HEK293 (cell line): ENCODE results near the gene NUDT21.

Experiments used
- CTCF ChIA-PET: fragments of 350-600 bp; formaldehyde crosslinking; extraction: SDS; loops from one replicate; lab custom pipeline; 2021; ENCODE audit warnings: antibody characterized with exemption; lab: Yijun Ruan, JAX
- POLR2A ChIA-PET: fragments of 300-600 bp; formaldehyde crosslinking; extraction: SDS; loops from one replicate; lab custom pipeline; 2020; ENCODE audit warnings: antibody characterized with exemption, inconsistent platforms; lab: Yijun Ruan, JAX
- H3K27ac ChIP-seq: fragments of 200-500 bp; sonication (Bioruptor generic); 2 replicates; pipeline ENCODE4 v1.5.1; 2014; ENCODE audit warnings: low read depth, low read length, control low read depth, inconsistent platforms; ENCODE audit errors: extremely low read depth
- H3K36me3 ChIP-seq, 2 experiments: fragments of 200-500 bp in 1 of 2; sonication (Bioruptor generic) in 1 of 2; 1 replicate in 1 of 2; 2 replicates in 1 of 2; pipeline ENCODE4 v1.5.1; 2014 to 2017; ENCODE audit warnings: inconsistent platforms in 2 of 2, low read length in 2 of 2; ENCODE audit not compliant: control insufficient read depth in 2 of 2, insufficient read depth in 1 of 2
- H3K4me1 ChIP-seq: fragments of 200-500 bp; sonication (Bioruptor generic); 2 replicates; pipeline ENCODE4 v1.5.1; 2014; ENCODE audit warnings: mild to moderate bottlenecking, low read length, inconsistent platforms; ENCODE audit not compliant: control insufficient read depth, insufficient read depth
- H3K4me3 ChIP-seq: 2 replicates; pipeline ENCODE4 v1.5.1; 2011; ENCODE audit warnings: low read depth, mild to moderate bottlenecking, control low read depth, low read length, moderate library complexity
- H3K9me3 ChIP-seq: fragments of 200-500 bp; sonication (Bioruptor generic); 2 replicates; pipeline ENCODE4 v1.5.1; 2014; ENCODE audit warnings: low read depth, low read length, inconsistent platforms; ENCODE audit not compliant: control insufficient read depth, insufficient read depth
- GLIS1 ChIP-seq: fragments of 450-650 bp; formaldehyde crosslinking; IDR thresholded peaks from 2 replicates; pipeline ENCODE4 v1.5.1; 2016; ENCODE audit warnings: missing biosample characterization, missing genetic modification characterization
- HOXD13 ChIP-seq: sonication (generic); formaldehyde crosslinking; IDR thresholded peaks from 2 replicates; pipeline ENCODE4 v1.8.0; 2022; ENCODE audit warnings: missing genetic modification reagents, borderline replicate concordance
- KLF9 ChIP-seq: fragments of 450-650 bp; formaldehyde crosslinking; IDR thresholded peaks from 2 replicates; pipeline ENCODE4 v1.5.1; 2016; ENCODE audit warnings: missing biosample characterization, missing genetic modification characterization, low read depth
- MZF1 ChIP-seq: fragments of 450-650 bp; formaldehyde crosslinking; IDR thresholded peaks from 2 replicates; pipeline ENCODE4 v1.5.1; 2017; ENCODE audit warnings: missing biosample characterization, missing genetic modification characterization, borderline replicate concordance
- SETDB1 ChIP-seq: IDR thresholded peaks from one replicate; pipeline ENCODE4 v1.6.1; 2017; ENCODE audit warnings: mild to moderate bottlenecking, low read length, moderate library complexity, mixed read lengths; ENCODE audit not compliant: insufficient read length
- ZBTB1 ChIP-seq: fragments of 450-650 bp; formaldehyde crosslinking; IDR thresholded peaks from 2 replicates; pipeline ENCODE4 v1.5.1; 2016; ENCODE audit warnings: missing biosample characterization, missing genetic modification characterization
- ZBTB21 ChIP-seq: fragments of 450-650 bp; formaldehyde crosslinking; IDR thresholded peaks from 2 replicates; pipeline ENCODE4 v1.5.1; 2017; ENCODE audit warnings: missing biosample characterization, missing genetic modification characterization
- ZBTB7A ChIP-seq: fragments of 450-650 bp; formaldehyde crosslinking; IDR thresholded peaks from 2 replicates; pipeline ENCODE4 v1.5.1; 2016; ENCODE audit warnings: low read depth, missing biosample characterization, missing genetic modification characterization
- ZBTB8A ChIP-seq: fragments of 450-650 bp; formaldehyde crosslinking; IDR thresholded peaks from 2 replicates; pipeline ENCODE4 v1.5.1; 2016; ENCODE audit warnings: missing biosample characterization, missing genetic modification characterization
- ZFP37 ChIP-seq: fragments of 450-650 bp; formaldehyde crosslinking; IDR thresholded peaks from 2 replicates; pipeline ENCODE4 v1.5.1; 2016; ENCODE audit warnings: missing biosample characterization, missing genetic modification characterization
- ZNF121 ChIP-seq: fragments of 450-650 bp; formaldehyde crosslinking; IDR thresholded peaks from 2 replicates; pipeline ENCODE4 v1.5.1; 2016; ENCODE audit warnings: missing biosample characterization, missing genetic modification characterization
- ZNF132 ChIP-seq: fragments of 450-650 bp; formaldehyde crosslinking; IDR thresholded peaks from 2 replicates; pipeline ENCODE4 v1.5.1; 2017; ENCODE audit warnings: missing biosample characterization, missing genetic modification characterization, borderline replicate concordance
- ZNF140 ChIP-seq: fragments of 450-650 bp; formaldehyde crosslinking; IDR thresholded peaks from 2 replicates; pipeline ENCODE4 v1.5.1; 2016; ENCODE audit warnings: missing biosample characterization, missing genetic modification characterization
- ZNF169 ChIP-seq: fragments of 450-650 bp; formaldehyde crosslinking; IDR thresholded peaks from 2 replicates; pipeline ENCODE4 v1.5.1; 2016; ENCODE audit warnings: missing biosample characterization, missing genetic modification characterization
- ZNF311 ChIP-seq: fragments of 450-650 bp; formaldehyde crosslinking; IDR thresholded peaks from 2 replicates; pipeline ENCODE4 v1.5.1; 2017; ENCODE audit warnings: missing biosample characterization, missing genetic modification characterization, borderline replicate concordance
- ZNF335 ChIP-seq: fragments of 450-650 bp; formaldehyde crosslinking; conservative IDR thresholded peaks from 2 replicates; pipeline ENCODE4 v1.5.1; 2016; ENCODE audit warnings: missing biosample characterization, missing genetic modification characterization
- ZNF48 ChIP-seq: fragments of 450-650 bp; formaldehyde crosslinking; IDR thresholded peaks from 2 replicates; pipeline ENCODE4 v1.5.1; 2016; ENCODE audit warnings: missing biosample characterization, missing genetic modification characterization
- ZNF660 ChIP-seq: fragments of 450-650 bp; IDR thresholded peaks from 2 replicates; pipeline ENCODE4 v1.5.1; 2018; ENCODE audit warnings: missing biosample characterization, mild to moderate bottlenecking, missing genetic modification characterization
- ZNF830 ChIP-seq: fragments of 450-650 bp; IDR thresholded peaks from 2 replicates; pipeline ENCODE4 v1.5.0; 2018; ENCODE audit warnings: missing biosample characterization, missing genetic modification characterization, low read depth, mild to moderate bottlenecking, moderate library complexity
- TF ChIP-seq, protein P1 (sequence below): fragments of 450-650 bp; formaldehyde crosslinking; IDR thresholded peaks from 2 replicates; pipeline ENCODE4 v1.5.1; 2017; ENCODE audit warnings: missing biosample characterization, missing genetic modification characterization
- TF ChIP-seq, protein P2 (sequence below): fragments of 450-650 bp; formaldehyde crosslinking; IDR thresholded peaks from 2 replicates; pipeline ENCODE4 v1.5.1; 2017; ENCODE audit warnings: missing biosample characterization, missing genetic modification characterization
- TF ChIP-seq, protein P3 (sequence below): fragments of 450-650 bp; formaldehyde crosslinking; IDR thresholded peaks from 2 replicates; pipeline ENCODE4 v1.5.1; 2016; ENCODE audit warnings: missing biosample characterization, missing genetic modification characterization, low read depth
- TF ChIP-seq, protein P4 (sequence below): fragments of 450-650 bp; IDR thresholded peaks from 2 replicates; pipeline ENCODE4 v1.5.1; 2018; ENCODE audit warnings: missing biosample characterization, missing genetic modification characterization
- TF ChIP-seq, protein P5 (sequence below): fragments of 450-650 bp; formaldehyde crosslinking; IDR thresholded peaks from 2 replicates; pipeline ENCODE4 v1.5.1; 2016; ENCODE audit warnings: missing biosample characterization, missing genetic modification characterization
- TF ChIP-seq, protein P6 (sequence below): fragments of 450-650 bp; formaldehyde crosslinking; IDR thresholded peaks from 2 replicates; pipeline ENCODE4 v1.5.1; 2016; ENCODE audit warnings: missing biosample characterization, missing genetic modification characterization, borderline replicate concordance

NUDT21 gene

GRCh38 chr16:56460101-56460500, 9.0 kb upstream of the NUDT21 start:
- peaks cover 55 to 87% of the 10 kb centered on the region in 2 experiments for H3K36me3 ChIP-seq
- no peak overlapping the region for H3K4me3 ChIP-seq
- CTCF ChIA-PET, result no interaction called here
- no peaks in the 10 kb centered on the region for H3K4me1 ChIP-seq
- POLR2A ChIA-PET, result interaction anchor here (1.4 kb wide), 1 partner anchor 9 kb away, joined by 6 read pairs; the partner anchor contains the start of genes NUDT21 and OGFOD1
- no peak overlapping the region for H3K27ac ChIP-seq
- no peak for TF ChIP-seq ZBTB21 (tag by site-specific recombination)
- no peak for TF ChIP-seq ZBTB7A (tag by site-specific recombination)
- TF ChIP-seq ZNF121, result no peak
- no peak for TF ChIP-seq ZNF140
- no peak for TF ChIP-seq HOXD13 (CRISPR knock-in tag)
- no peak for TF ChIP-seq ZBTB1 (tag by site-specific recombination)
- TF ChIP-seq MZF1 (tag by site-specific recombination), result no peak
- TF ChIP-seq, protein P1, sequence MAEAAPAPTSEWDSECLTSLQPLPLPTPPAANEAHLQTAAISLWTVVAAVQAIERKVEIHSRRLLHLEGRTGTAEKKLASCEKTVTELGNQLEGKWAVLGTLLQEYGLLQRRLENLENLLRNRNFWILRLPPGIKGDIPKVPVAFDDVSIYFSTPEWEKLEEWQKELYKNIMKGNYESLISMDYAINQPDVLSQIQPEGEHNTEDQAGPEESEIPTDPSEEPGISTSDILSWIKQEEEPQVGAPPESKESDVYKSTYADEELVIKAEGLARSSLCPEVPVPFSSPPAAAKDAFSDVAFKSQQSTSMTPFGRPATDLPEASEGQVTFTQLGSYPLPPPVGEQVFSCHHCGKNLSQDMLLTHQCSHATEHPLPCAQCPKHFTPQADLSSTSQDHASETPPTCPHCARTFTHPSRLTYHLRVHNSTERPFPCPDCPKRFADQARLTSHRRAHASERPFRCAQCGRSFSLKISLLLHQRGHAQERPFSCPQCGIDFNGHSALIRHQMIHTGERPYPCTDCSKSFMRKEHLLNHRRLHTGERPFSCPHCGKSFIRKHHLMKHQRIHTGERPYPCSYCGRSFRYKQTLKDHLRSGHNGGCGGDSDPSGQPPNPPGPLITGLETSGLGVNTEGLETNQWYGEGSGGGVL (tag by site-specific recombination), result no peak
- TF ChIP-seq SETDB1, result no peak
- TF ChIP-seq ZFP37 (tag by site-specific recombination), result no peak
- TF ChIP-seq, protein P2, sequence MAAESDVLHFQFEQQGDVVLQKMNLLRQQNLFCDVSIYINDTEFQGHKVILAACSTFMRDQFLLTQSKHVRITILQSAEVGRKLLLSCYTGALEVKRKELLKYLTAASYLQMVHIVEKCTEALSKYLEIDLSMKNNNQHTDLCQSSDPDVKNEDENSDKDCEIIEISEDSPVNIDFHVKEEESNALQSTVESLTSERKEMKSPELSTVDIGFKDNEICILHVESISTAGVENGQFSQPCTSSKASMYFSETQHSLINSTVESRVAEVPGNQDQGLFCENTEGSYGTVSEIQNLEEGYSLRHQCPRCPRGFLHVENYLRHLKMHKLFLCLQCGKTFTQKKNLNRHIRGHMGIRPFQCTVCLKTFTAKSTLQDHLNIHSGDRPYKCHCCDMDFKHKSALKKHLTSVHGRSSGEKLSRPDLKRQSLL (tag by site-specific recombination), result no peak
- TF ChIP-seq KLF9, result no peak
- no peak for TF ChIP-seq ZBTB8A (tag by site-specific recombination)
- TF ChIP-seq, protein P3, sequence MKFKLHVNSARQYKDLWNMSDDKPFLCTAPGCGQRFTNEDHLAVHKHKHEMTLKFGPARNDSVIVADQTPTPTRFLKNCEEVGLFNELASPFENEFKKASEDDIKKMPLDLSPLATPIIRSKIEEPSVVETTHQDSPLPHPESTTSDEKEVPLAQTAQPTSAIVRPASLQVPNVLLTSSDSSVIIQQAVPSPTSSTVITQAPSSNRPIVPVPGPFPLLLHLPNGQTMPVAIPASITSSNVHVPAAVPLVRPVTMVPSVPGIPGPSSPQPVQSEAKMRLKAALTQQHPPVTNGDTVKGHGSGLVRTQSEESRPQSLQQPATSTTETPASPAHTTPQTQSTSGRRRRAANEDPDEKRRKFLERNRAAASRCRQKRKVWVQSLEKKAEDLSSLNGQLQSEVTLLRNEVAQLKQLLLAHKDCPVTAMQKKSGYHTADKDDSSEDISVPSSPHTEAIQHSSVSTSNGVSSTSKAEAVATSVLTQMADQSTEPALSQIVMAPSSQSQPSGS (tag by site-specific recombination), result no peak
- no peaks in the 10 kb centered on the region for H3K9me3 ChIP-seq

DNA sequence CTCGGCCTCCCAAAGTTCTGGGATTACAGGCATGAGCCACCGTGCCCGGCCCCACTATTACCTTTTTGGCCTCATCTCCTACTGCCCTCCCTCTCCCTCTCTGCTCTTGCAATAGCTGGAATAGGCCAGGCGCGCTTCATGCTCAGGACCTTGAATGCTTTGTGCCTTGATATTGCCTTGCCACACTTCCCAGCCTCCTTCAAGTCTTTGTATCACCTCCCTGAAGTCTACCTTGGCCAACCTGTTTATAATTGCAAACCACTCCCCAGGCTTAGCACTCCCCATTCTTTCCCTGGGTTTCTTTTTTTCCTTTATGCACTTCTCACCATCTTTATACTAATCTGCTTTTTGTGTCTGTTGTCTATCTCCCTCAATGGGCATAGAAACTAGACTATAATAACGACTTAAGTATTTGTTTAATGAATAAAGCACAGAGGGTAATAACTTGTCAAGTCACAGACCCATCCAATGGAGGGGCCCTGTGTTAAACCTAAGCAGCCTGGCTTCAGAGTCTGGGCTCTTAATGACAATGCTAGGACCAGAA, 6.9 kb upstream of the NUDT21 start:
- no peak overlapping the region for H3K4me3 ChIP-seq
- no peaks in the 10 kb centered on the region for H3K9me3 ChIP-seq
- ChIA-PET CTCF (interaction anchor here (0.6 kb wide), 1 partner anchor 11 kb away, joined by 4 read pairs; no protein-coding TSS in a partner anchor), POLR2A (no interaction called here)
- H3K36me3 ChIP-seq, result peaks cover 54 to 91% of the 10 kb centered on the region in 2 experiments
- no peaks in the 10 kb centered on the region for H3K4me1 ChIP-seq
- H3K27ac ChIP-seq, result no peak overlapping the region
- TF ChIP-seq ZNF311 (tag by site-specific recombination) (no peak), ZNF830 (tag by site-specific recombination) (no peak), ZNF169 (tag by site-specific recombination) (no peak), ZNF132 (tag by site-specific recombination) (no peak), GLIS1 (no peak), ZNF48 (tag by site-specific recombination) (no peak), ZNF335 (tag by site-specific recombination) (no peak), ZNF660 (tag by site-specific recombination) (no peak), SETDB1 (no peak)
- TF ChIP-seq, protein P4, sequence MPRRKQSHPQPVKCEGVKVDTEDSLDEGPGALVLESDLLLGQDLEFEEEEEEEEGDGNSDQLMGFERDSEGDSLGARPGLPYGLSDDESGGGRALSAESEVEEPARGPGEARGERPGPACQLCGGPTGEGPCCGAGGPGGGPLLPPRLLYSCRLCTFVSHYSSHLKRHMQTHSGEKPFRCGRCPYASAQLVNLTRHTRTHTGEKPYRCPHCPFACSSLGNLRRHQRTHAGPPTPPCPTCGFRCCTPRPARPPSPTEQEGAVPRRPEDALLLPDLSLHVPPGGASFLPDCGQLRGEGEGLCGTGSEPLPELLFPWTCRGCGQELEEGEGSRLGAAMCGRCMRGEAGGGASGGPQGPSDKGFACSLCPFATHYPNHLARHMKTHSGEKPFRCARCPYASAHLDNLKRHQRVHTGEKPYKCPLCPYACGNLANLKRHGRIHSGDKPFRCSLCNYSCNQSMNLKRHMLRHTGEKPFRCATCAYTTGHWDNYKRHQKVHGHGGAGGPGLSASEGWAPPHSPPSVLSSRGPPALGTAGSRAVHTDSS (tag by site-specific recombination), result no peak
- TF ChIP-seq, protein P5, sequence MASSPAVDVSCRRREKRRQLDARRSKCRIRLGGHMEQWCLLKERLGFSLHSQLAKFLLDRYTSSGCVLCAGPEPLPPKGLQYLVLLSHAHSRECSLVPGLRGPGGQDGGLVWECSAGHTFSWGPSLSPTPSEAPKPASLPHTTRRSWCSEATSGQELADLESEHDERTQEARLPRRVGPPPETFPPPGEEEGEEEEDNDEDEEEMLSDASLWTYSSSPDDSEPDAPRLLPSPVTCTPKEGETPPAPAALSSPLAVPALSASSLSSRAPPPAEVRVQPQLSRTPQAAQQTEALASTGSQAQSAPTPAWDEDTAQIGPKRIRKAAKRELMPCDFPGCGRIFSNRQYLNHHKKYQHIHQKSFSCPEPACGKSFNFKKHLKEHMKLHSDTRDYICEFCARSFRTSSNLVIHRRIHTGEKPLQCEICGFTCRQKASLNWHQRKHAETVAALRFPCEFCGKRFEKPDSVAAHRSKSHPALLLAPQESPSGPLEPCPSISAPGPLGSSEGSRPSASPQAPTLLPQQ, result no peak
- TF ChIP-seq, protein P6, sequence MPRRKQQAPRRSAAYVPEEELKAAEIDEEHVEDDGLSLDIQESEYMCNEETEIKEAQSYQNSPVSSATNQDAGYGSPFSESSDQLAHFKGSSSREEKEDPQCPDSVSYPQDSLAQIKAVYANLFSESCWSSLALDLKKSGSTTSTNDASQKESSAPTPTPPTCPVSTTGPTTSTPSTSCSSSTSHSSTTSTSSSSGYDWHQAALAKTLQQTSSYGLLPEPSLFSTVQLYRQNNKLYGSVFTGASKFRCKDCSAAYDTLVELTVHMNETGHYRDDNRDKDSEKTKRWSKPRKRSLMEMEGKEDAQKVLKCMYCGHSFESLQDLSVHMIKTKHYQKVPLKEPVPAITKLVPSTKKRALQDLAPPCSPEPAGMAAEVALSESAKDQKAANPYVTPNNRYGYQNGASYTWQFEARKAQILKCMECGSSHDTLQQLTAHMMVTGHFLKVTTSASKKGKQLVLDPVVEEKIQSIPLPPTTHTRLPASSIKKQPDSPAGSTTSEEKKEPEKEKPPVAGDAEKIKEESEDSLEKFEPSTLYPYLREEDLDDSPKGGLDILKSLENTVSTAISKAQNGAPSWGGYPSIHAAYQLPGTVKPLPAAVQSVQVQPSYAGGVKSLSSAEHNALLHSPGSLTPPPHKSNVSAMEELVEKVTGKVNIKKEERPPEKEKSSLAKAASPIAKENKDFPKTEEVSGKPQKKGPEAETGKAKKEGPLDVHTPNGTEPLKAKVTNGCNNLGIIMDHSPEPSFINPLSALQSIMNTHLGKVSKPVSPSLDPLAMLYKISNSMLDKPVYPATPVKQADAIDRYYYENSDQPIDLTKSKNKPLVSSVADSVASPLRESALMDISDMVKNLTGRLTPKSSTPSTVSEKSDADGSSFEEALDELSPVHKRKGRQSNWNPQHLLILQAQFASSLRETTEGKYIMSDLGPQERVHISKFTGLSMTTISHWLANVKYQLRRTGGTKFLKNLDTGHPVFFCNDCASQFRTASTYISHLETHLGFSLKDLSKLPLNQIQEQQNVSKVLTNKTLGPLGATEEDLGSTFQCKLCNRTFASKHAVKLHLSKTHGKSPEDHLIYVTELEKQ, result no peak
